Dermis blood vessel endothelial cell (primary cell): ENCODE results near the gene RAD51AP1. TPM values are rescaled to one million over a fixed set of nuclear protein-coding genes. Genes with fewer than 3 reads are reported as not detected.
A peak's percentile ranks its signal among the peaks of the same experiment; 100 is the strongest.

Experiments used
- DNase-seq: peaks from one replicate; pipeline ENCODE4 v3.0.0; 2010
- total RNA-seq: library from RNA; depleted of rRNA; stranded (reverse); fragments of >200 nt; gene quantifications from 2 replicates; pipeline ENCODE4 v1.2.3, GENCODE V29; 2014

Gene RAD51AP1
- total RNA-seq, 1 donor from 2014 or later = 12.3 TPM

DNA sequence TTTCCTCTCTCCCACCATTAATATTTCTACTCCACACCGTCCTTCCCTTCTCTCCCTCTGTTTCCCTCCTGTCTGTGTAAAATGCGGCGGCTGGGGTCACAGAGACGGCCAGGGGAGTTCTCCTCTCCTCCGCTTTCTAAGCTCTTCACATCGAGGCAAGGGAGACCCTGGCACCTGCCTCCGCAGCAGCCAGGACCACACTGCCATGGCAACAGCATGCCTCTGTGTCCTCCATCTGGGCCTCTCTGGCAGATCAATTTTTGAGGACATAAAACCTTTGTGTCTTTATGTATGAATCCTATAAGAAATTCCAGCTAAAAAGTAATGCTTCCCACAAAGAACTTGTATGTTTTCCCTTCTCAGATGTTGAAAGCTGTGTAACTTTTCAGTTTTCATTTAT lies 64.7 kb downstream of the RAD51AP1 start:
- DNase-seq = no peak

DNA sequence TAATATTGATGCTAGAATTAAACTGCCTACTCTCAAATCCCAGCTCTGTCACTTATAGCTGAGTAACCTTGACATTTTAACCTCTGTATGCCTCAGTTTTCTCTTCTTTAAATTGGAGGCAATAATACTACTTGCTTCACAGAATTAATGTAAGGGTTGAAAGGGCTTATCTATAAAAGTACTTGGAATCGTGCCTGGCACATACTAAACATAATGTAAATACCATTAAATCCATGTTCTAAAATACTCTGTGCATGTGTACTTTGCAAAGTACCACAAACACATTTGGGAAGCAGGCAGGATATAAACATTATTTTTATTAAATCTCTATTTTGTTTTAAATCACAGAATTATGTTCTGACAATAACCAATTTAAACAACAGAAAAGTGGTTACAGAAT lies 65.3 kb downstream of the RAD51AP1 start:
- DNase-seq = no peak

DNA sequence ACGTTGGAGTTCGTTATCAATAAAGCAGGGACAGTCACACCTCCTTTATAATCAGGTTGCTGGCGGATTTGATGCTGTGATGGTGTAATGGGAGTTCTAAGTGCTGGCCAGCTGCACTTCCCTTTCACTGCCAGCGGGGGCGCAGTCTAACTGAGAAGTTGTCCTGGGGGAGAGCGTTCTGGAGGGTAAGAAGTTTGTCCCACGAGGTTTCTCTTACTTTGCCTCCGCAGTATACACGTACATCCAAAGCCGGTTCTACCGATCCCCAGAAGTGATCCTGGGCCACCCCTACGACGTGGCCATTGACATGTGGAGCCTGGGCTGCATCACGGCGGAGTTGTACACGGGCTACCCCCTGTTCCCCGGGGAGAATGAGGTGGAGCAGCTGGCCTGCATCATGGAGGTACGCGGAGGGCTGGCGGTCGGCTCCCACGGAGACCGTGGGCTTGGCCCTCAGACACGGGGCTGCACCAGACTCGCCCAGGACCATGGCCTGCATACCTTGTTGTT lies 66.0 kb downstream of the RAD51AP1 start:
- peak; percentile 87 for DNase-seq

DNA sequence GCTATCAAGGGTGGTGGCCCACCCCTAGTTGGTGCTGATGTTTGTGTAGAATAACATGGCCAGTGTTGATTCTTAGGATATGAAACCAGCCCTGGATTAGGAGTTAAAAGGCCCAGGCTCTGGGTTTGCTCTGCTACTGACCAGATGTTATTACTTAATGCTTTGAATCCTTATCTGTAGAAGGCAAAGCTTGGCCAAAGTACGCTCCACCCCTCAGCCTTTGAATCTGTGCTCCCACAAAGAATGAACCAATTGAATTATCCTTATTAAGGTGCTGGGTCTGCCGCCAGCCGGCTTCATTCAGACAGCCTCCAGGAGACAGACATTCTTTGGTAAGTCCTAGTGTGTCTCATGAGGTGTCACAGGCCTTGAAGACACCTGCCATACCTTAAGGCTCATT lies 68.4 kb downstream of the RAD51AP1 start:
- no peak for DNase-seq

DNA sequence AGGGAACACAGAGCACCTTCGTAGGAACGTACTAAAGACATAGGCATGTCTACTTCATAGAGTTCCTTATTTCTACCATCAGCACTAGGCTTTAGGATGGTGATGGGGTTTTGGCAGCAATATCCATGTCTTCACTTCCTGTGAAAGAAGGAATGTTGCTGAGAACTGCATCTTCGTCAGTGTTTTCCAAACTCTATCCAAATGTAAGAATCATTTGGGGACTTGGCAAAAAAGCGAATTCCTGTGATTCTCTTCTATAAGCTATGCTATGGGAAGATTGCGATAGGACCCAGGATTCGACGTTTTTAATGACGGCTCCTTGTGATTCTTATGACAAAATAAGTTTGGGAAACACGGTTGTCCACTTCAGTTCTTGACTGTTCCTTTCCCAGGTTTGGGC lies 70.4 kb downstream of the RAD51AP1 start:
- DNase-seq = no peak

Other genes starting within 250 kb of the RAD51AP1 start
- 11.2 and 19.7 TPM in 2 replicates for gene TIGAR, start 217.7 kb upstream of the RAD51AP1 start, total RNA-seq
- gene FGF23, start 159.2 kb upstream of the RAD51AP1 start, total RNA-seq = not detected in 2 replicates
- not detected in 2 replicates for gene FGF6, start 93.1 kb upstream of the RAD51AP1 start, total RNA-seq
- gene DYRK4, start 23.3 kb downstream of the RAD51AP1 start, total RNA-seq = 18.9 and 29.0 TPM in 2 replicates
- gene AKAP3, start 110.2 kb downstream of the RAD51AP1 start, total RNA-seq = 0.85 and 2.4 TPM in 2 replicates
- gene NDUFA9, start 110.2 kb downstream of the RAD51AP1 start, total RNA-seq = 54.5 and 75.2 TPM in 2 replicates
- under 0.01 and 0.14 TPM in 2 replicates for gene GALNT8, start 181.5 kb downstream of the RAD51AP1 start, total RNA-seq